ENCODE data around the gene MLH1.

- TF ChIP-seq CTCF (IDR thresholded peaks at IDR 0.05; ENCODE audit: low read length) (no peak), EZH2 (IDR thresholded peaks at IDR 0.05; ENCODE audit: borderline replicate concordance, low read length) (no peak)
Measured at GRCh38 chr3:37032961-37033360, 39.6 kb downstream of the MLH1 start.
